GM21360 (cell line): ENCODE data around the gene PLEKHM2.
"Not testable (repeated sequence)": the region's sequence is repeated elsewhere in the genome, so short reads cannot be mapped to it uniquely, and the experiment has no call there.

Experiments
- ATAC-seq: cut with Tn5 transposase; IDR thresholded peaks from one replicate; pipeline ENCODE4 v1.9.1; 2021; ENCODE audit warnings: mild to moderate bottlenecking, moderate library complexity; ENCODE audit not compliant: unreplicated experiment

PLEKHM2 gene

GRCh38 chr1:15684042-15684461 is at the start of gene PLEKHM2:
Gene PLEKHM2, plus strand, starts transcription at chr1:15684320. Its CDS starts 239 bp downstream, at chr1:15684559.
- ATAC-seq = no peak

GRCh38 chr1:15636436-15636835 is 47.7 kb upstream of the PLEKHM2 start:
- no peak for ATAC-seq

- no peak for ATAC-seq
Observed at GRCh38 chr1:15637826-15638225, 46.3 kb upstream of the PLEKHM2 start.

GRCh38 chr1:15639262-15639661 is 44.9 kb upstream of the PLEKHM2 start:
- ATAC-seq = no peak

GRCh38 chr1:15639931-15640330 is 44.2 kb upstream of the PLEKHM2 start:
- no peak for ATAC-seq

- no peak for ATAC-seq
Observed at GRCh38 chr1:15640667-15641066, 43.5 kb upstream of the PLEKHM2 start.

GRCh38 chr1:15649937-15650336 is 34.2 kb upstream of the PLEKHM2 start:
- no peak for ATAC-seq

- no peak for ATAC-seq
Observed at GRCh38 chr1:15650433-15650832, 33.7 kb upstream of the PLEKHM2 start.

GRCh38 chr1:15652130-15652529 is 32.0 kb upstream of the PLEKHM2 start:
- ATAC-seq = not testable (repeated sequence)

- ATAC-seq = no peak
Observed at GRCh38 chr1:15654091-15654690, 29.9 kb upstream of the PLEKHM2 start.

- ATAC-seq = no peak
Observed at GRCh38 chr1:15656464-15656863, 27.7 kb upstream of the PLEKHM2 start.

GRCh38 chr1:15657021-15657420 is 27.1 kb upstream of the PLEKHM2 start:
- ATAC-seq = no peak

GRCh38 chr1:15660151-15660550 is 24.0 kb upstream of the PLEKHM2 start:
- ATAC-seq = no peak

- no peak for ATAC-seq
Observed at GRCh38 chr1:15662477-15662876, 21.6 kb upstream of the PLEKHM2 start.

GRCh38 chr1:15663925-15664324 is 20.2 kb upstream of the PLEKHM2 start:
- ATAC-seq = no peak

GRCh38 chr1:15667362-15667761 is 16.8 kb upstream of the PLEKHM2 start:
- no peak for ATAC-seq

GRCh38 chr1:15668089-15668754 is 15.9 kb upstream of the PLEKHM2 start:
- no peak for ATAC-seq

GRCh38 chr1:15669074-15669473 is 15.0 kb upstream of the PLEKHM2 start:
- no peak for ATAC-seq

GRCh38 chr1:15669864-15670263 is 14.3 kb upstream of the PLEKHM2 start:
- ATAC-seq = no peak

GRCh38 chr1:15671430-15671829 is 12.7 kb upstream of the PLEKHM2 start:
- ATAC-seq = no peak

GRCh38 chr1:15674386-15675159 is 9.5 kb upstream of the PLEKHM2 start:
- no peak for ATAC-seq

GRCh38 chr1:15676010-15676409 is 8.1 kb upstream of the PLEKHM2 start:
- ATAC-seq = no peak
